Fibroblast of lung (primary cell): Measurements from ENCODE around the gene ZNF516. TPM values are rescaled to one million over a fixed set of nuclear protein-coding genes. Genes with fewer than 3 reads are reported as not detected.

Experiments used
- DNase-seq, 2 donors: peaks; one replicate each; pipeline versions ENCODE4 v3.0.0 to v3.0.0-alpha.2; 2010; ENCODE audit warnings: low read depth in 2 of 2
- H2AFZ ChIP-seq: 2 replicates; pipeline ENCODE4 v1.5.1; 2012; ENCODE audit warnings: low read length, control low read depth, inconsistent platforms
- H3K27ac ChIP-seq: 2 replicates; pipeline ENCODE4 v1.5.1; 2011; ENCODE audit warnings: low read length, control low read depth; ENCODE audit not compliant: insufficient read depth
- H3K27me3 ChIP-seq: 2 replicates; pipeline ENCODE4 v1.5.1; 2011; ENCODE audit warnings: mild to moderate bottlenecking, low read length; ENCODE audit not compliant: control insufficient read depth, insufficient read depth
- H3K36me3 ChIP-seq: 2 replicates; pipeline ENCODE4 v1.5.1; 2011; ENCODE audit warnings: low read length; ENCODE audit not compliant: control insufficient read depth, insufficient read depth
- H3K4me1 ChIP-seq: 2 replicates; pipeline ENCODE4 v1.5.1; 2011; ENCODE audit warnings: low read length; ENCODE audit not compliant: control insufficient read depth, insufficient read depth; ENCODE audit errors: extremely low read depth
- H3K4me2 ChIP-seq: 2 replicates; pipeline ENCODE4 v1.5.1; 2011; ENCODE audit warnings: low read length, control low read depth; ENCODE audit not compliant: insufficient read depth; ENCODE audit errors: extremely low read depth
- H3K4me3 ChIP-seq, 4 experiments: fragments of 200-600 bp in 1 of 4; sonication (generic) in 1 of 4; replicated peaks in 1 of 4; 2 replicates each; pipeline ENCODE4 v1.5.1; 2011 to 2016; ENCODE audit warnings: low read length in 4 of 4, low read depth in 3 of 4, mild to moderate bottlenecking in 3 of 4, control low read depth in 2 of 4, inconsistent platforms in 1 of 4, mixed read lengths in 1 of 4; ENCODE audit not compliant: insufficient read depth in 1 of 4; ENCODE audit errors: control extremely low read depth in 1 of 4
- H3K79me2 ChIP-seq: 2 replicates; pipeline ENCODE4 v1.5.1; 2012; ENCODE audit warnings: mild to moderate bottlenecking, low read length, inconsistent platforms; ENCODE audit not compliant: control insufficient read depth, insufficient read depth
- H3K9ac ChIP-seq: 2 replicates; pipeline ENCODE4 v1.5.1; 2011; ENCODE audit warnings: mild to moderate bottlenecking, low read length, control low read depth; ENCODE audit not compliant: insufficient read depth
- H3K9me3 ChIP-seq: 2 replicates; pipeline ENCODE4 v1.5.1; 2012; ENCODE audit warnings: low read depth, low read length; ENCODE audit not compliant: control insufficient read depth, insufficient read depth
- H4K20me1 ChIP-seq: 2 replicates; pipeline ENCODE4 v1.5.1; 2011; ENCODE audit warnings: low read length; ENCODE audit not compliant: control insufficient read depth, insufficient read depth; ENCODE audit errors: extremely low read depth
- EZH2 ChIP-seq: IDR thresholded peaks from 2 replicates; pipeline ENCODE4 v1.5.1; 2012; ENCODE audit warnings: low read length, control low read depth, mild to moderate bottlenecking; ENCODE audit errors: missing control alignments
- polyA plus RNA-seq, 2 donors: library from polyadenylated mRNA; depleted of rRNA in 1 of 2; stranded (reverse) in 1 of 2; unstranded in 1 of 2; fragments of >200 nt; gene quantifications; 2 replicates each; pipeline ENCODE4 v1.2.1, GENCODE V29; 2011 to 2012; ENCODE audit warnings: missing spikeins in 1 of 2
- total RNA-seq: library from RNA; depleted of rRNA; stranded (reverse); fragments of >200 nt; gene quantifications from 2 replicates; pipeline ENCODE4 v1.2.1, GENCODE V29; 2014
- TF ChIP-seq, protein P1 (sequence below), 2 donors: IDR thresholded peaks in 1 of 2; conservative IDR thresholded peaks in 1 of 2; 1 replicate in 1 of 2; 2 replicates in 1 of 2; pipeline ENCODE4 v1.5.1; 2011 to 2012; ENCODE audit warnings: low read length in 2 of 2, control low read depth in 1 of 2, inconsistent platforms in 1 of 2, low read depth in 1 of 2, mild to moderate bottlenecking in 1 of 2

ZNF516 gene
- total and polyA plus RNA-seq, 2 donors (not counting 1 experiment from before 2014, with no cell fraction given): 7.9 to 32.7 TPM

DNA sequence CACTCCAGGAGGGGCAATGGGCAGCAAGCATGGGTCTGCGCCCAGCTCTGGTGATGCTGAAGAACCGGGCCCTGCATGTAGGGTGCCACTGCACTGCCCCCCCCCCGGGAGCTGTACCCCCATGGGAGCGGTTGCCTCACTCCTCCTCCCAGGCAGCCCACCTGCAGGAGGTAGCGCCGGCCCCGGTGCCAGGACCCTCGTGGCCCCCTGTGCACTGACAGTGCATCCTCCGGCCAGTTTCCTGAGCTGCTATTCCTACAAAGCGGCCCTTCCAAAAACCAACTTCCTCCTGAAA, 109.4 kb downstream of the ZNF516 start:
- no peaks in the 10 kb centered on the region for H3K27me3 ChIP-seq
- H3K4me3 ChIP-seq: no peak overlapping the region
- no peak for DNase-seq
- no peak overlapping the region for H2AFZ ChIP-seq
- H3K79me2 ChIP-seq: peaks cover 33% of the 10 kb centered on the region
- H4K20me1 ChIP-seq: peaks cover 2% of the 10 kb centered on the region
- no peak overlapping the region for H3K27ac ChIP-seq
- no peaks in the 10 kb centered on the region for H3K36me3 ChIP-seq
- no peak overlapping the region for H3K9ac ChIP-seq
- H3K4me2 ChIP-seq: no peak overlapping the region
- TF ChIP-seq, protein P1, sequence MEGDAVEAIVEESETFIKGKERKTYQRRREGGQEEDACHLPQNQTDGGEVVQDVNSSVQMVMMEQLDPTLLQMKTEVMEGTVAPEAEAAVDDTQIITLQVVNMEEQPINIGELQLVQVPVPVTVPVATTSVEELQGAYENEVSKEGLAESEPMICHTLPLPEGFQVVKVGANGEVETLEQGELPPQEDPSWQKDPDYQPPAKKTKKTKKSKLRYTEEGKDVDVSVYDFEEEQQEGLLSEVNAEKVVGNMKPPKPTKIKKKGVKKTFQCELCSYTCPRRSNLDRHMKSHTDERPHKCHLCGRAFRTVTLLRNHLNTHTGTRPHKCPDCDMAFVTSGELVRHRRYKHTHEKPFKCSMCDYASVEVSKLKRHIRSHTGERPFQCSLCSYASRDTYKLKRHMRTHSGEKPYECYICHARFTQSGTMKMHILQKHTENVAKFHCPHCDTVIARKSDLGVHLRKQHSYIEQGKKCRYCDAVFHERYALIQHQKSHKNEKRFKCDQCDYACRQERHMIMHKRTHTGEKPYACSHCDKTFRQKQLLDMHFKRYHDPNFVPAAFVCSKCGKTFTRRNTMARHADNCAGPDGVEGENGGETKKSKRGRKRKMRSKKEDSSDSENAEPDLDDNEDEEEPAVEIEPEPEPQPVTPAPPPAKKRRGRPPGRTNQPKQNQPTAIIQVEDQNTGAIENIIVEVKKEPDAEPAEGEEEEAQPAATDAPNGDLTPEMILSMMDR (conservative IDR thresholded peaks at IDR 0.05 in 1 of 2, IDR thresholded peaks at IDR 0.05 in 1 of 2; ENCODE audit: low read depth in 1 of 2, low read length in 2 of 2): no peak
- TF ChIP-seq EZH2: no peak
- no peaks in the 10 kb centered on the region for H3K4me1 ChIP-seq
- no peaks in the 10 kb centered on the region for H3K9me3 ChIP-seq

- Histone ChIP-seq H3K27me3 (no peaks in the 10 kb centered on the region), H3K4me1 (no peaks in the 10 kb centered on the region), H3K9ac (no peak overlapping the region), H4K20me1 (peaks cover 2% of the 10 kb centered on the region), H2AFZ (no peak overlapping the region), H3K4me3 (no peak overlapping the region), H3K4me2 (no peak overlapping the region), H3K27ac (no peak overlapping the region), H3K79me2 (peaks cover 28% of the 10 kb centered on the region), H3K9me3 (no peaks in the 10 kb centered on the region), H3K36me3 (no peaks in the 10 kb centered on the region)
- DNase-seq: no peak
- no peak for TF ChIP-seq EZH2
- TF ChIP-seq, protein P1 (conservative IDR thresholded peaks at IDR 0.05 in 1 of 2, IDR thresholded peaks at IDR 0.05 in 1 of 2; ENCODE audit: low read depth in 1 of 2, low read length in 2 of 2): no peak
Observed at GRCh38 chr18:76384861-76385680, 110.0 kb downstream of the ZNF516 start.

- Histone ChIP-seq H4K20me1 (no peaks in the 10 kb centered on the region), H3K79me2 (peaks cover 24% of the 10 kb centered on the region)
Observed at GRCh38 chr18:76384114-76384790, 110.8 kb downstream of the ZNF516 start.

More at GRCh38 chr18:76384114-76384790, 110.8 kb downstream of the ZNF516 start:
- Histone ChIP-seq H3K4me2 (no peak overlapping the region), H3K9ac (no peak overlapping the region), H3K27me3 (no peaks in the 10 kb centered on the region), H3K36me3 (peaks cover 2% of the 10 kb centered on the region), H3K9me3 (no peaks in the 10 kb centered on the region), H3K4me1 (no peaks in the 10 kb centered on the region), H3K27ac (no peak overlapping the region), H3K4me3 (no peak overlapping the region), H2AFZ (no peak overlapping the region)
- no peak for DNase-seq
- TF ChIP-seq, protein P1 (conservative IDR thresholded peaks at IDR 0.05 in 1 of 2, IDR thresholded peaks at IDR 0.05 in 1 of 2; ENCODE audit: low read depth in 1 of 2, low read length in 2 of 2): no peak
- no peak for TF ChIP-seq EZH2
